WTC11 (cell line): Measurements from ENCODE around the gene CPOX. TPM values are rescaled to one million over a fixed set of nuclear protein-coding genes. Genes with fewer than 3 reads are reported as not detected.

Source experiments
- ATAC-seq: fragments of 200-7000 bp; cut with Tn5 transposase; 2 replicates; pipeline ENCODE4 v1.10.0; 2021; ENCODE audit warnings: mild to moderate bottlenecking, moderate library complexity
- CTCF ChIA-PET: fragments of 300-600 bp; sonication (Branson Sonifier 250); formaldehyde crosslinking; loops from one replicate; lab custom pipeline; 2021; ENCODE audit warnings: antibody characterized with exemption; lab: Charles Lee
- POLR2A ChIA-PET: fragments of 350-600 bp; sonication (Branson Sonifier 250); formaldehyde crosslinking; loops from one replicate; lab custom pipeline; 2021; ENCODE audit warnings: antibody characterized with exemption; lab: Charles Lee
- DNase-seq: peaks from one replicate; pipeline ENCODE4 v3.0.0; 2021; ENCODE audit warnings: low spot score
- H3K27ac Mint-ChIP-seq: 2 replicates; pipeline ENCODE4 v1.8.0; 2021; ENCODE audit warnings: mixed read lengths
- H3K27me3 Mint-ChIP-seq: 2 replicates; pipeline ENCODE4 v1.8.0; 2021; ENCODE audit warnings: low read depth, mild to moderate bottlenecking, moderate library complexity, mixed read lengths
- H3K36me3 Mint-ChIP-seq: 2 replicates; pipeline ENCODE4 v1.8.0; 2021; ENCODE audit warnings: mixed read lengths
- H3K4me1 Mint-ChIP-seq: 2 replicates; pipeline ENCODE4 v1.8.0; 2022; ENCODE audit warnings: mixed read lengths
- H3K4me3 Mint-ChIP-seq: 2 replicates; pipeline ENCODE4 v1.8.0; 2021; ENCODE audit warnings: mild to moderate bottlenecking, moderate library complexity, mixed read lengths
- H3K9me3 Mint-ChIP-seq: 2 replicates; pipeline ENCODE4 v1.8.0; 2021; ENCODE audit warnings: mixed read lengths
- ATF1 ChIP-seq: sonication (generic); formaldehyde crosslinking; IDR thresholded peaks from 2 replicates; pipeline ENCODE4 v1.8.1; 2023; ENCODE audit warnings: mild to moderate bottlenecking, moderate library complexity, missing genetic modification reagents
- CREB1 ChIP-seq: sonication (generic); formaldehyde crosslinking; IDR thresholded peaks from 2 replicates; pipeline ENCODE4 v1.8.0; 2023; ENCODE audit warnings: mild to moderate bottlenecking, missing genetic modification reagents
- EMX1 ChIP-seq: fragments of 250-450 bp; sonication (Bioruptor Pico); IDR thresholded peaks from 2 replicates; pipeline ENCODE4 v1.8.0; 2021; ENCODE audit warnings: mild to moderate bottlenecking
- FOXJ3 ChIP-seq: sonication (generic); formaldehyde crosslinking; IDR thresholded peaks from 2 replicates; pipeline ENCODE4 v1.9.0; 2021; ENCODE audit warnings: missing genetic modification reagents, mild to moderate bottlenecking, borderline replicate concordance
- HMGA2 ChIP-seq: fragments of 250-450 bp; sonication (Bioruptor Pico); IDR thresholded peaks from 2 replicates; pipeline ENCODE4 v1.4.0; 2021; ENCODE audit warnings: mild to moderate bottlenecking, moderate library complexity
- JUN ChIP-seq: sonication (generic); formaldehyde crosslinking; IDR thresholded peaks from 2 replicates; pipeline ENCODE4 v1.8.0; 2023; ENCODE audit warnings: mild to moderate bottlenecking, missing genetic modification reagents
- NR1H2 ChIP-seq: sonication (generic); formaldehyde crosslinking; IDR thresholded peaks from 2 replicates; pipeline ENCODE4 v1.9.0; 2021; ENCODE audit warnings: mild to moderate bottlenecking, moderate library complexity, missing genetic modification reagents
- RORB ChIP-seq: fragments of 250-450 bp; sonication (Bioruptor Pico); IDR thresholded peaks from 2 replicates; pipeline ENCODE4 v1.9.0; 2021; ENCODE audit warnings: mild to moderate bottlenecking
- TCF7 ChIP-seq: sonication (generic); formaldehyde crosslinking; IDR thresholded peaks from 2 replicates; pipeline ENCODE4 v1.8.0; 2022; ENCODE audit warnings: mild to moderate bottlenecking, low read depth, missing genetic modification reagents, moderate library complexity
- TP53 ChIP-seq: sonication (generic); formaldehyde crosslinking; IDR thresholded peaks from 2 replicates; pipeline ENCODE4 v1.8.1; 2023; ENCODE audit warnings: mild to moderate bottlenecking, missing genetic modification reagents
- ZBTB21 ChIP-seq: sonication (generic); formaldehyde crosslinking; IDR thresholded peaks from 2 replicates; pipeline ENCODE4 v1.8.1; 2023; ENCODE audit warnings: mild to moderate bottlenecking, missing genetic modification reagents, borderline replicate concordance
- ZNF219 ChIP-seq: sonication (generic); formaldehyde crosslinking; IDR thresholded peaks from 2 replicates; pipeline ENCODE4 v1.8.0; 2023; ENCODE audit warnings: missing genetic modification reagents, mild to moderate bottlenecking, borderline replicate concordance
- ZNF232 ChIP-seq: sonication (generic); formaldehyde crosslinking; IDR thresholded peaks from 2 replicates; pipeline ENCODE4 v1.8.0; 2022; ENCODE audit warnings: mild to moderate bottlenecking, missing genetic modification reagents
- ZNF396 ChIP-seq: fragments of 250-450 bp; sonication (Bioruptor Pico); IDR thresholded peaks from 2 replicates; pipeline ENCODE4 v1.8.0; 2021; ENCODE audit warnings: mild to moderate bottlenecking, moderate library complexity, borderline replicate concordance
- ZNF671 ChIP-seq: fragments of 250-450 bp; sonication (Bioruptor Pico); IDR thresholded peaks from 2 replicates; pipeline ENCODE4 v1.8.0; 2021; ENCODE audit warnings: mild to moderate bottlenecking
- total RNA-seq: library from RNA; stranded (reverse); gene quantifications from 3 replicates; pipeline ENCODE4 v1.2.3, GENCODE V29; 2021
- TF ChIP-seq, protein P1 (sequence below): fragments of 200-600 bp; IDR thresholded peaks from 2 replicates; pipeline ENCODE4 v1.8.0; 2022; ENCODE audit warnings: antibody characterized with exemption
- TF ChIP-seq, protein P2 (sequence below): sonication (generic); formaldehyde crosslinking; IDR thresholded peaks from 2 replicates; pipeline ENCODE4 v1.8.1; 2023; ENCODE audit warnings: mild to moderate bottlenecking, missing genetic modification reagents
- TF ChIP-seq, protein P3 (sequence below): sonication (generic); formaldehyde crosslinking; IDR thresholded peaks from 2 replicates; pipeline ENCODE4 v1.8.0; 2022; ENCODE audit warnings: missing genetic modification reagents
- TF ChIP-seq, protein P4 (sequence below): sonication (generic); formaldehyde crosslinking; IDR thresholded peaks from 2 replicates; pipeline ENCODE4 v1.8.1; 2022; ENCODE audit warnings: mild to moderate bottlenecking, missing genetic modification reagents, moderate library complexity, borderline replicate concordance
- TF ChIP-seq, protein P5 (sequence below): sonication (generic); formaldehyde crosslinking; IDR thresholded peaks from 2 replicates; pipeline ENCODE4 v1.8.1; 2022; ENCODE audit warnings: low read depth, missing genetic modification reagents, borderline replicate concordance
- TF ChIP-seq, protein P6 (sequence below): sonication (generic); formaldehyde crosslinking; IDR thresholded peaks from 2 replicates; pipeline ENCODE4 v1.8.1; 2022; ENCODE audit warnings: mild to moderate bottlenecking, moderate library complexity, missing genetic modification reagents
- TF ChIP-seq, protein P7 (sequence below): sonication (generic); formaldehyde crosslinking; IDR thresholded peaks from 2 replicates; pipeline ENCODE4 v1.8.1; 2023; ENCODE audit warnings: mild to moderate bottlenecking, moderate library complexity, missing genetic modification reagents

Gene CPOX
- total RNA-seq, 1 experiment from 2014 or later: 33.4 TPM

DNA sequence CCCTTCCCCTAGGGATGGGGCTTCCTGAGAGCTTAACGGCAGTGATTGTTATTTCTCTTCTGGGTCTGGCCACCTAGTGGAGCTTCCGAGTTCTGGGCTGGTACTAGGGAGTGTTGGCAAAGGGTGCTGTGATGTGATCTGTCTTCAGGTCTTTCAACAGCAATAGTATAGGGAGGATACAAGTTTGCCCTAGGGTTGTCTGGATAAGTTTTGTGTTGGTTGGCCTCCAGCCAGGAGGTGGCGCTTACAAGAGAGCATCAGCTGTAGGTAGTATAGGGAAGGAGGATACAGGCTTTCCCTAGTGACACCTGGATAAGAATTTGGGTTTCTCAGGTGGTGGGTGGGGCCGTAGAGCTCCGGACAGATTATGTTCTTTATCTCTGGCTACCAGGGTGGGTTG is 19.2 kb upstream of the CPOX start:
- Mint-ChIP-seq H3K9me3 (peaks cover 8% of the 10 kb centered on the region; the same call in 1 of the 2 replicates), H3K36me3 (no peaks in the 10 kb centered on the region), H3K4me3 (no peak overlapping the region), H3K27me3 (no peaks in the 10 kb centered on the region), H3K4me1 (0 out of 2 replicates have a peak, but pooled peaks cover 8% of the 10 kb centered on the region), H3K27ac (no peak overlapping the region)
- ATAC-seq: peak; percentile 97
- no peak for TF ChIP-seq EMX1 (CRISPR knock-in tag)
- TF ChIP-seq, protein P1, sequence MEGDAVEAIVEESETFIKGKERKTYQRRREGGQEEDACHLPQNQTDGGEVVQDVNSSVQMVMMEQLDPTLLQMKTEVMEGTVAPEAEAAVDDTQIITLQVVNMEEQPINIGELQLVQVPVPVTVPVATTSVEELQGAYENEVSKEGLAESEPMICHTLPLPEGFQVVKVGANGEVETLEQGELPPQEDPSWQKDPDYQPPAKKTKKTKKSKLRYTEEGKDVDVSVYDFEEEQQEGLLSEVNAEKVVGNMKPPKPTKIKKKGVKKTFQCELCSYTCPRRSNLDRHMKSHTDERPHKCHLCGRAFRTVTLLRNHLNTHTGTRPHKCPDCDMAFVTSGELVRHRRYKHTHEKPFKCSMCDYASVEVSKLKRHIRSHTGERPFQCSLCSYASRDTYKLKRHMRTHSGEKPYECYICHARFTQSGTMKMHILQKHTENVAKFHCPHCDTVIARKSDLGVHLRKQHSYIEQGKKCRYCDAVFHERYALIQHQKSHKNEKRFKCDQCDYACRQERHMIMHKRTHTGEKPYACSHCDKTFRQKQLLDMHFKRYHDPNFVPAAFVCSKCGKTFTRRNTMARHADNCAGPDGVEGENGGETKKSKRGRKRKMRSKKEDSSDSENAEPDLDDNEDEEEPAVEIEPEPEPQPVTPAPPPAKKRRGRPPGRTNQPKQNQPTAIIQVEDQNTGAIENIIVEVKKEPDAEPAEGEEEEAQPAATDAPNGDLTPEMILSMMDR: peak; percentile 30; the same call in 1 of the 2 replicates
- TF ChIP-seq, protein P2, sequence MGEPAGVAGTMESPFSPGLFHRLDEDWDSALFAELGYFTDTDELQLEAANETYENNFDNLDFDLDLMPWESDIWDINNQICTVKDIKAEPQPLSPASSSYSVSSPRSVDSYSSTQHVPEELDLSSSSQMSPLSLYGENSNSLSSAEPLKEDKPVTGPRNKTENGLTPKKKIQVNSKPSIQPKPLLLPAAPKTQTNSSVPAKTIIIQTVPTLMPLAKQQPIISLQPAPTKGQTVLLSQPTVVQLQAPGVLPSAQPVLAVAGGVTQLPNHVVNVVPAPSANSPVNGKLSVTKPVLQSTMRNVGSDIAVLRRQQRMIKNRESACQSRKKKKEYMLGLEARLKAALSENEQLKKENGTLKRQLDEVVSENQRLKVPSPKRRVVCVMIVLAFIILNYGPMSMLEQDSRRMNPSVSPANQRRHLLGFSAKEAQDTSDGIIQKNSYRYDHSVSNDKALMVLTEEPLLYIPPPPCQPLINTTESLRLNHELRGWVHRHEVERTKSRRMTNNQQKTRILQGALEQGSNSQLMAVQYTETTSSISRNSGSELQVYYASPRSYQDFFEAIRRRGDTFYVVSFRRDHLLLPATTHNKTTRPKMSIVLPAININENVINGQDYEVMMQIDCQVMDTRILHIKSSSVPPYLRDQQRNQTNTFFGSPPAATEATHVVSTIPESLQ (CRISPR knock-in tag): no peak
- TF ChIP-seq, protein P3, sequence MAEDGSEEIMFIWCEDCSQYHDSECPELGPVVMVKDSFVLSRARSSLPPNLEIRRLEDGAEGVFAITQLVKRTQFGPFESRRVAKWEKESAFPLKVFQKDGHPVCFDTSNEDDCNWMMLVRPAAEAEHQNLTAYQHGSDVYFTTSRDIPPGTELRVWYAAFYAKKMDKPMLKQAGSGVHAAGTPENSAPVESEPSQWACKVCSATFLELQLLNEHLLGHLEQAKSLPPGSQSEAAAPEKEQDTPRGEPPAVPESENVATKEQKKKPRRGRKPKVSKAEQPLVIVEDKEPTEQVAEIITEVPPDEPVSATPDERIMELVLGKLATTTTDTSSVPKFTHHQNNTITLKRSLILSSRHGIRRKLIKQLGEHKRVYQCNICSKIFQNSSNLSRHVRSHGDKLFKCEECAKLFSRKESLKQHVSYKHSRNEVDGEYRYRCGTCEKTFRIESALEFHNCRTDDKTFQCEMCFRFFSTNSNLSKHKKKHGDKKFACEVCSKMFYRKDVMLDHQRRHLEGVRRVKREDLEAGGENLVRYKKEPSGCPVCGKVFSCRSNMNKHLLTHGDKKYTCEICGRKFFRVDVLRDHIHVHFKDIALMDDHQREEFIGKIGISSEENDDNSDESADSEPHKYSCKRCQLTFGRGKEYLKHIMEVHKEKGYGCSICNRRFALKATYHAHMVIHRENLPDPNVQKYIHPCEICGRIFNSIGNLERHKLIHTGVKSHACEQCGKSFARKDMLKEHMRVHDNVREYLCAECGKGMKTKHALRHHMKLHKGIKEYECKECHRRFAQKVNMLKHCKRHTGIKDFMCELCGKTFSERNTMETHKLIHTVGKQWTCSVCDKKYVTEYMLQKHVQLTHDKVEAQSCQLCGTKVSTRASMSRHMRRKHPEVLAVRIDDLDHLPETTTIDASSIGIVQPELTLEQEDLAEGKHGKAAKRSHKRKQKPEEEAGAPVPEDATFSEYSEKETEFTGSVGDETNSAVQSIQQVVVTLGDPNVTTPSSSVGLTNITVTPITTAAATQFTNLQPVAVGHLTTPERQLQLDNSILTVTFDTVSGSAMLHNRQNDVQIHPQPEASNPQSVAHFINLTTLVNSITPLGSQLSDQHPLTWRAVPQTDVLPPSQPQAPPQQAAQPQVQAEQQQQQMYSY (CRISPR knock-in tag): no peak
- no peak for TF ChIP-seq ZNF232
- TF ChIP-seq, protein P4, sequence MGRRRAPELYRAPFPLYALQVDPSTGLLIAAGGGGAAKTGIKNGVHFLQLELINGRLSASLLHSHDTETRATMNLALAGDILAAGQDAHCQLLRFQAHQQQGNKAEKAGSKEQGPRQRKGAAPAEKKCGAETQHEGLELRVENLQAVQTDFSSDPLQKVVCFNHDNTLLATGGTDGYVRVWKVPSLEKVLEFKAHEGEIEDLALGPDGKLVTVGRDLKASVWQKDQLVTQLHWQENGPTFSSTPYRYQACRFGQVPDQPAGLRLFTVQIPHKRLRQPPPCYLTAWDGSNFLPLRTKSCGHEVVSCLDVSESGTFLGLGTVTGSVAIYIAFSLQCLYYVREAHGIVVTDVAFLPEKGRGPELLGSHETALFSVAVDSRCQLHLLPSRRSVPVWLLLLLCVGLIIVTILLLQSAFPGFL (CRISPR knock-in tag): no peak
- TF ChIP-seq ZNF396 (CRISPR knock-in tag): no peak
- TF ChIP-seq, protein P5, sequence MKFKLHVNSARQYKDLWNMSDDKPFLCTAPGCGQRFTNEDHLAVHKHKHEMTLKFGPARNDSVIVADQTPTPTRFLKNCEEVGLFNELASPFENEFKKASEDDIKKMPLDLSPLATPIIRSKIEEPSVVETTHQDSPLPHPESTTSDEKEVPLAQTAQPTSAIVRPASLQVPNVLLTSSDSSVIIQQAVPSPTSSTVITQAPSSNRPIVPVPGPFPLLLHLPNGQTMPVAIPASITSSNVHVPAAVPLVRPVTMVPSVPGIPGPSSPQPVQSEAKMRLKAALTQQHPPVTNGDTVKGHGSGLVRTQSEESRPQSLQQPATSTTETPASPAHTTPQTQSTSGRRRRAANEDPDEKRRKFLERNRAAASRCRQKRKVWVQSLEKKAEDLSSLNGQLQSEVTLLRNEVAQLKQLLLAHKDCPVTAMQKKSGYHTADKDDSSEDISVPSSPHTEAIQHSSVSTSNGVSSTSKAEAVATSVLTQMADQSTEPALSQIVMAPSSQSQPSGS (CRISPR knock-in tag): no peak
- TF ChIP-seq FOXJ3: no peak
- ChIA-PET POLR2A (interaction anchor here (0.6 kb wide), 1 partner anchor 44 kb away, joined by 3 read pairs; no protein-coding TSS in a partner anchor), CTCF (interaction anchor here (0.6 to 3.9 kb wide), 29 partner anchors 9 to 382 kb away, joined by 3 to 48 read pairs (median 4); partner anchors contain the start of genes CPOX and DCBLD2)
- DNase-seq: peak; percentile 56

DNA sequence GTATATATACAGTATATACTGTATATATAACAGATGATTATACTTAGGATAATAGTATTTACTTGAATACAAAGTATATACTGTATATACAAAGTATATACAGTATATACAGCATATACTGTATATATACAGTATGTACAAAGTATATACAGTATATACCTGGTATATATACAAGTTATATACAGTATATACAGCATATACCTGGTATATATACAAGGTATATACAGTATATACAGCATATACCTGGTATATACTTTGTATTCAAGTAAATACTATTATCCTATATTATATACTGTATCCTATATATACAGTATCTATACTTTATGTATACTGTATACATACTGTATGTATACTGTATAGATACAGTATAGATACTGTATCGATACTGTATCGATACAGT is 14.6 kb upstream of the CPOX start:
- no peak for ATAC-seq
- H3K4me1 Mint-ChIP-seq: 0 out of 2 replicates have a peak, but pooled peaks cover 8% of the 10 kb centered on the region

More for the DNA sequence above, 14.6 kb upstream of the CPOX start:
- no peaks in the 10 kb centered on the region; the same call in 1 of the 2 replicates for H3K27me3 Mint-ChIP-seq
- peaks cover 13% of the 10 kb centered on the region for H3K9me3 Mint-ChIP-seq
- H3K27ac Mint-ChIP-seq: no peak overlapping the region
- POLR2A ChIA-PET: no interaction called here
- H3K36me3 Mint-ChIP-seq: no peaks in the 10 kb centered on the region
- TF ChIP-seq ATF1 (CRISPR knock-in tag): no peak
- no peak for TF ChIP-seq TCF7 (CRISPR knock-in tag)
- TF ChIP-seq NR1H2 (CRISPR knock-in tag): no peak
- TF ChIP-seq ZNF671 (CRISPR knock-in tag): no peak
- no peak for TF ChIP-seq ZBTB21 (CRISPR knock-in tag)
- TF ChIP-seq RORB (CRISPR knock-in tag): no peak
- TF ChIP-seq JUN (CRISPR knock-in tag): no peak
- no peak for TF ChIP-seq ZNF219 (CRISPR knock-in tag)
- TF ChIP-seq, protein P6, sequence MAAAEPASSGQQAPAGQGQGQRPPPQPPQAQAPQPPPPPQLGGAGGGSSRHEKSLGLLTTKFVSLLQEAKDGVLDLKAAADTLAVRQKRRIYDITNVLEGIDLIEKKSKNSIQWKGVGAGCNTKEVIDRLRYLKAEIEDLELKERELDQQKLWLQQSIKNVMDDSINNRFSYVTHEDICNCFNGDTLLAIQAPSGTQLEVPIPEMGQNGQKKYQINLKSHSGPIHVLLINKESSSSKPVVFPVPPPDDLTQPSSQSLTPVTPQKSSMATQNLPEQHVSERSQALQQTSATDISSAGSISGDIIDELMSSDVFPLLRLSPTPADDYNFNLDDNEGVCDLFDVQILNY (CRISPR knock-in tag): no peak
- TF ChIP-seq TP53 (CRISPR knock-in tag): no peak
- TF ChIP-seq, protein P7, sequence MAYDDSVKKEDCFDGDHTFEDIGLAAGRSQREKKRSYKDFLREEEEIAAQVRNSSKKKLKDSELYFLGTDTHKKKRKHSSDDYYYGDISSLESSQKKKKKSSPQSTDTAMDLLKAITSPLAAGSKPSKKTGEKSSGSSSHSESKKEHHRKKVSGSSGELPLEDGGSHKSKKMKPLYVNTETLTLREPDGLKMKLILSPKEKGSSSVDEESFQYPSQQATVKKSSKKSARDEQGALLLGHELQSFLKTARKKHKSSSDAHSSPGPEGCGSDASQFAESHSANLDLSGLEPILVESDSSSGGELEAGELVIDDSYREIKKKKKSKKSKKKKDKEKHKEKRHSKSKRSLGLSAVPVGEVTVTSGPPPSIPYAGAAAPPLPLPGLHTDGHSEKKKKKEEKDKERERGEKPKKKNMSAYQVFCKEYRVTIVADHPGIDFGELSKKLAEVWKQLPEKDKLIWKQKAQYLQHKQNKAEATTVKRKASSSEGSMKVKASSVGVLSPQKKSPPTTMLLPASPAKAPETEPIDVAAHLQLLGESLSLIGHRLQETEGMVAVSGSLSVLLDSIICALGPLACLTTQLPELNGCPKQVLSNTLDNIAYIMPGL (CRISPR knock-in tag): no peak
- no peak for TF ChIP-seq CREB1 (CRISPR knock-in tag)
- TF ChIP-seq HMGA2 (CRISPR knock-in tag): no peak
- CTCF ChIA-PET: no interaction called here
- no peak overlapping the region for H3K4me3 Mint-ChIP-seq
- DNase-seq: no peak
